ENCODE measurements around the gene DPYSL5. TPM values are rescaled to one million over a fixed set of nuclear protein-coding genes. Genes with fewer than 3 reads are reported as not detected.

DPYSL5 gene
- total RNA-seq, 2 donors from 2014 or later = 3.1 to 3.5 TPM

DNA sequence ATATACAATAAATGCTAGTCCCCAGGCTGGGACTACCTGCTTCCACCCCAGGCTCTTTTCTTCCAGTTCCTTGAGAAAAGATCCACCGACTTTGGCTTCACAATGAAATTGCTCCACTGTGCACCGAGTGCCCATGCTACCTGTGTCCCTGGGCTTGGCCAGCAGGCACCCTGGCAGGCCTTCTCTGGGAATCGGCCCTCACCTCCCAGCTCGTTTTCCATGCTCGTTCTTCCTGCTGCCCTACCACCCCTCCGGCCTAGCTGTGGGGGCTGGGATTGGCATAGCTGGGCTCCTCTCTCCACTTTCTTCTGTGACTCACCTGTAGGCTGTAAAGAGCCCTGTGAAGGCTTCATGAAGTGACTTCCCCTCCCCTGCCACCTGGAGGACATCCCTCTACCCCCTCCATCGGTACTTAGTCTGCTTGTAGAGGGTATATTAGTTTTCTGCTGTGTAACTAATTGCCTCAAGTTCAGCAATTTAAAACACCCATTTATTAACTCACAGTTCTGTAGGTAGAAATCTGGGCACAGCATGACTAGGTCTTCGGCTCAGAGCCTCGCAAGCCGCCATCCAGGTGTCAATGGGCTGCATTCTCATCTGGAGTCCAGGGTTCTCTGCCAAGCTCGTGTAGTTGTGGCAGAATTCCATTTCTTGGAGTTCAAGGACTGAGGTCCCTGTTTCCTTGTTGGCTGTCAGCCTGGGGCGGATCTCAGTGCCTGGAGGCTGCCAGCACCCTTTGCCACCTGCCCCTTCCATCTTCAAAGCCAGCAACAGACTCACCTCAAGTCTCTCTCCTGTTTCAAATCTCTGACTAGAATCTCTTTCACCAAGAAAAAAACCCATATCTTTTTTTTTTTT, 57.6 kb downstream of the DPYSL5 start:
- TF ChIP-seq, protein P1, sequence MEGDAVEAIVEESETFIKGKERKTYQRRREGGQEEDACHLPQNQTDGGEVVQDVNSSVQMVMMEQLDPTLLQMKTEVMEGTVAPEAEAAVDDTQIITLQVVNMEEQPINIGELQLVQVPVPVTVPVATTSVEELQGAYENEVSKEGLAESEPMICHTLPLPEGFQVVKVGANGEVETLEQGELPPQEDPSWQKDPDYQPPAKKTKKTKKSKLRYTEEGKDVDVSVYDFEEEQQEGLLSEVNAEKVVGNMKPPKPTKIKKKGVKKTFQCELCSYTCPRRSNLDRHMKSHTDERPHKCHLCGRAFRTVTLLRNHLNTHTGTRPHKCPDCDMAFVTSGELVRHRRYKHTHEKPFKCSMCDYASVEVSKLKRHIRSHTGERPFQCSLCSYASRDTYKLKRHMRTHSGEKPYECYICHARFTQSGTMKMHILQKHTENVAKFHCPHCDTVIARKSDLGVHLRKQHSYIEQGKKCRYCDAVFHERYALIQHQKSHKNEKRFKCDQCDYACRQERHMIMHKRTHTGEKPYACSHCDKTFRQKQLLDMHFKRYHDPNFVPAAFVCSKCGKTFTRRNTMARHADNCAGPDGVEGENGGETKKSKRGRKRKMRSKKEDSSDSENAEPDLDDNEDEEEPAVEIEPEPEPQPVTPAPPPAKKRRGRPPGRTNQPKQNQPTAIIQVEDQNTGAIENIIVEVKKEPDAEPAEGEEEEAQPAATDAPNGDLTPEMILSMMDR (conservative IDR thresholded peaks at IDR 0.05) = peak; percentile 22

GRCh38 chr2:26907416-26907815, 59.5 kb downstream of the DPYSL5 start:
- no peak overlapping the region for H3K27ac Mint-ChIP-seq
- TF ChIP-seq, protein P1 (conservative IDR thresholded peaks at IDR 0.05) = no peak
- peaks cover 6% of the 10 kb centered on the region for H3K4me1 ChIP-seq (ENCODE audit: control insufficient read depth, insufficient read depth, low read length)

More for the DNA sequence above, 57.6 kb downstream of the DPYSL5 start:
- Mint-ChIP-seq H3K27ac (no peak overlapping the region), H3K27me3 (ENCODE audit: insufficient read depth) (peaks cover 5% of the 10 kb centered on the region), H3K4me1 (peaks cover 27% of the 10 kb centered on the region), H3K36me3 (ENCODE audit: low read depth) (no peaks in the 10 kb centered on the region), H3K9me3 (no peaks in the 10 kb centered on the region), H3K4me3 (no peak overlapping the region)
- no peaks in the 10 kb centered on the region for H3K36me3 ChIP-seq (ENCODE audit: control insufficient read depth, insufficient read depth, low read length)
- H3K4me1 ChIP-seq (ENCODE audit: control insufficient read depth, insufficient read depth, low read length) = peaks cover 3% of the 10 kb centered on the region
- H3K27me3 ChIP-seq (ENCODE audit: control insufficient read depth, insufficient read depth, low read length, poor library complexity, severe bottlenecking) = no peaks in the 10 kb centered on the region
- no peak overlapping the region for H3K4me3 ChIP-seq (ENCODE audit: low read length)
- peak; percentile 65 for DNase-seq
- H3K27ac ChIP-seq (ENCODE audit: low read depth, low read length) = no peak overlapping the region
- no peaks in the 10 kb centered on the region for H3K9me3 ChIP-seq (ENCODE audit: control insufficient read depth, low read length)
- H3K9ac ChIP-seq (ENCODE audit: extremely low read depth, low read length, poor library complexity, severe bottlenecking) = no peak overlapping the region
- 90% methylated on average over 11 to 12 of the region's 12 CpGs for WGBS, 2 experiments (ENCODE audit: insufficient coverage in 1 of 2, insufficient read length in 1 of 2)

GRCh38 chr2:26910176-26910575, 62.2 kb downstream of the DPYSL5 start:
- Histone ChIP-seq H3K36me3 (ENCODE audit: control insufficient read depth, insufficient read depth, low read length) (no peaks in the 10 kb centered on the region), H3K4me3 (ENCODE audit: low read length) (no peak overlapping the region), H3K4me1 (ENCODE audit: control insufficient read depth, insufficient read depth, low read length) (peaks cover 6% of the 10 kb centered on the region), H3K9me3 (ENCODE audit: control insufficient read depth, low read length) (no peaks in the 10 kb centered on the region), H3K27me3 (ENCODE audit: control insufficient read depth, insufficient read depth, low read length, poor library complexity, severe bottlenecking) (peaks cover 4% of the 10 kb centered on the region), H3K9ac (ENCODE audit: extremely low read depth, low read length, poor library complexity, severe bottlenecking) (no peak overlapping the region), H3K27ac (ENCODE audit: low read depth, low read length) (no peak overlapping the region)
- Mint-ChIP-seq H3K9me3 (no peaks in the 10 kb centered on the region), H3K27ac (no peak overlapping the region), H3K36me3 (ENCODE audit: low read depth) (no peaks in the 10 kb centered on the region), H3K27me3 (ENCODE audit: insufficient read depth) (peaks cover 7% of the 10 kb centered on the region), H3K4me1 (peaks cover 12% of the 10 kb centered on the region), H3K4me3 (no peak overlapping the region)
- TF ChIP-seq, protein P1 (conservative IDR thresholded peaks at IDR 0.05) = no peak
- 88% methylated on average over 2 of the region's 2 CpGs; no CpG with 5 or more reads in 1 of the 2 experiments for WGBS, 2 experiments (ENCODE audit: insufficient coverage in 1 of 2, insufficient read length in 1 of 2)
- no peak for DNase-seq

More at GRCh38 chr2:26907416-26907815, 59.5 kb downstream of the DPYSL5 start:
- Mint-ChIP-seq H3K27me3 (ENCODE audit: insufficient read depth) (peaks cover 7% of the 10 kb centered on the region), H3K9me3 (no peaks in the 10 kb centered on the region), H3K4me1 (peaks cover 12% of the 10 kb centered on the region), H3K4me3 (no peak overlapping the region), H3K36me3 (ENCODE audit: low read depth) (no peaks in the 10 kb centered on the region)
- H3K27ac ChIP-seq (ENCODE audit: low read depth, low read length) = peak overlapping the region; percentile 14
- H3K27me3 ChIP-seq (ENCODE audit: control insufficient read depth, insufficient read depth, low read length, poor library complexity, severe bottlenecking) = no peaks in the 10 kb centered on the region
- DNase-seq = peak; percentile 32
- no peaks in the 10 kb centered on the region for H3K9me3 ChIP-seq (ENCODE audit: control insufficient read depth, low read length)
- WGBS, 2 experiments (ENCODE audit: insufficient coverage in 1 of 2, insufficient read length in 1 of 2) = 92 to 100% methylated on average over 3 to 7 of the region's 7 CpGs
- H3K9ac ChIP-seq (ENCODE audit: extremely low read depth, low read length, poor library complexity, severe bottlenecking) = no peak overlapping the region
- no peak overlapping the region for H3K4me3 ChIP-seq (ENCODE audit: low read length)
- no peaks in the 10 kb centered on the region for H3K36me3 ChIP-seq (ENCODE audit: control insufficient read depth, insufficient read depth, low read length)
